ENCODE data around the gene THOC7.

Gene THOC7
- total RNA-seq: 20.6 to 21.3 reads per million in 2 donors

DNA sequence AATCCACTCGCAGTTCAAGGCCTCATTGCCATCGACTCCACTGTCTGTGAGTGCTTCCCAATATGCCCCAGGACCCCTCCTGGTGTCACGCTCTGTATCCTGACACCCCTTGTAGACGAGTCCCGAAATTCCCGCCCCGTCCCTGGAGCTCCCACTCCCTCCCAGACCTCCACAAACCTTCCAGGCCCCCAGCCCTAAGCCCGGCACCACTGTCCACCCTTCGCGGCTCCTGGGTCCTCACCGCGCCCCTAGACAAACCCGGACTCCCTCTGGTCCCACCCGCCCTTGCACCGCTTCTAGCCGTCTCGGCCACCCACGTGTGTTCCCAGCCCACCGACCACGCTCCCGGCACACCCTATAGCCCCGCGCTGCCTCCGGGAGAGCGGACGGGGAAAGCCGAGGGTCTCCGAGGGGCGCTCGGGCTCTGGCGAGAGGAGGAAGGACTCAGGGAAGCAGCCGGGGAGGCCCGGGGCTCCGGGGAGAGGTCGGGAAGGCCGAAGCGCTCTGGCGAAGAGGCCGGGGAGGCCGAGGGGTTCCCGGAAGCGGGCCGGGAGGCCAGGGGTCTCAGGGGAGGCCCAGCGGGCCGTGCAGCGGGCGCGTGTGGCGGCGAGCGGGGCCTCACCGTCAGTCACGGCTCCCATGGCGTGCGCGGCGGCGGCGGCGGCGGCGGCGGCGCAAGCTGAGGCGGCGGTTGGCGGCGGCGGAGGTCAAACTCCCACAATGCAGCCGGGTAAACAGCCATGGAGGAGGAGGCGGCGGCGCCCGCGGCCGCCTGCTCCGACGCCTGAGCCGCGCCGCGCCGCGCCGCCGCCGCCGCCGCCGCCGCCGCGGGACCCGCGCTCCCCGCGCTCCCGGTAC is at the start of gene THOC7, which contains the start of gene ATXN7:
Gene THOC7, minus strand, starts transcription at position 656 of the 858 bp plus-strand sequence. Its CDS starts 15 bp downstream, at position 641.
Gene ATXN7, plus strand, starts transcription at position 718 of the 858 bp plus-strand sequence. CDS start 48,732 bp downstream, outside the sequence.
- DNase-seq: peak; percentile 50 to 86 (median 67)

GRCh38 chr3:63912768-63913588 is 49.4 kb upstream of the THOC7 start:
- peak; percentile 19 to 75 (median 45) for DNase-seq

- DNase-seq: peak; percentile 65 to 85 (median 77)
These were observed 48.5 kb upstream of the THOC7 start, which contains the start of gene SCAANT1 for GRCh38 chr3:63911873-63912767. Gene SCAANT1 (minus strand): TSS chr3:63912383.

GRCh38 chr3:63911509-63911872 is 47.9 kb upstream of the THOC7 start:
- peak in 1 of 5 experiments; percentile 58 for DNase-seq

DNA sequence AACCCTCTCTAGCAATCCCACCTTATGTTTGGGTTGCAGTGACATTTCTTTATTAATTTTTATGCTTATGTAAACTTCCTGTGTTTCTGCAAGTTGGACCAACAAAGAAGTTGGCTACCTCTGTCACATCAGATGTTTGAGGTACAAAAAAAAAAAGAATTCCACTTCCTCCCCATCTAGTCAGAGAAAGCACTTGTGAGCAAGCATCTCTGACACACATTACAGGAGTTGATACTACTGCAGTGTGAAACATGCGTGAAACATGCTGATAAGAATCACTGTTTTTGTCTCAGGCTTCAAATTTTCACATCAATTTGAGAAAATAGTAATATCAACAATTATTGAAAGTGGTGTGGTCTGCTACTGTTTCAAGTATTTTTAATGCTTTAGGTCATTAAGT is 47.3 kb upstream of the THOC7 start:
- DNase-seq: peak in 2 of 5 experiments; percentile 55 to 87

DNA sequence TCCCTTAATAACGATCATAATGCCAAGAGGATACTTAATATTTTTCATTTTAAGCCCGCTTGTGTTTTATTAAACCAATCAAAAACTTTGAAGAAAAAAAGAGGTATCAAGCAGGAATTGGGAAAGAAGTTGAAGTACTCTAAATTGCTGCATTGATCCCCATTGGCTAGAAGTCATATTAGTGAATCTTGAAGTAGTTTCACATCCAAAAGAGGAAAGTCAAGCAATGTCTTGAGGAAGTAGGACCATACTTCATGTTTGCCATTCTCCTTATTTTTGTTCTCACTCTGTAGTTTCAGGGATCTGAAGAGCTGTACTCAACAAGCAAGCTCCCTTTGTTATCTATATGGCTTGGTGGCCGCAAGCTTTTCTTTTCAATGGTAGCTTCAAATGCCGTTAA is 46.4 kb upstream of the THOC7 start:
- no peak for DNase-seq

DNA sequence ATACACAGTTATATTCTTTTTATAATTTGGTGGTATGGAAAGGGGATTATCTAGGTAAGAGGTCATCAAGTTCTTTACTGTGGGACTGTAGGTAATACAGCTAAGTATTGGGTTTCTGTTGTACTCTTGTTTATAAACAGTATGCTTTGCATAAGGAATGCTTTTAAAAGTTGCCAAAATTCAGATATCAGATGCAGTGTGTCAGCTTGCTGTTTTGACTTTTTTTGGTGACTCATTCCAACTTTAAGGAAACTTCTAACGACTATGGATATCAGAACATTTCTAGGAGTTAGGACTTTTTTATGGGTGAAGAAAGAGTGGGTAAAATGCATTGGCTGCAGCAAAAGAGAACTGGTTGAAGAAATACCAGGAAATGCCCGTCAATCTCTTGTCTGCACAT is 45.8 kb upstream of the THOC7 start:
- DNase-seq: no peak

GRCh38 chr3:63908776-63909175 is 45.2 kb upstream of the THOC7 start:
- no peak for DNase-seq

DNA sequence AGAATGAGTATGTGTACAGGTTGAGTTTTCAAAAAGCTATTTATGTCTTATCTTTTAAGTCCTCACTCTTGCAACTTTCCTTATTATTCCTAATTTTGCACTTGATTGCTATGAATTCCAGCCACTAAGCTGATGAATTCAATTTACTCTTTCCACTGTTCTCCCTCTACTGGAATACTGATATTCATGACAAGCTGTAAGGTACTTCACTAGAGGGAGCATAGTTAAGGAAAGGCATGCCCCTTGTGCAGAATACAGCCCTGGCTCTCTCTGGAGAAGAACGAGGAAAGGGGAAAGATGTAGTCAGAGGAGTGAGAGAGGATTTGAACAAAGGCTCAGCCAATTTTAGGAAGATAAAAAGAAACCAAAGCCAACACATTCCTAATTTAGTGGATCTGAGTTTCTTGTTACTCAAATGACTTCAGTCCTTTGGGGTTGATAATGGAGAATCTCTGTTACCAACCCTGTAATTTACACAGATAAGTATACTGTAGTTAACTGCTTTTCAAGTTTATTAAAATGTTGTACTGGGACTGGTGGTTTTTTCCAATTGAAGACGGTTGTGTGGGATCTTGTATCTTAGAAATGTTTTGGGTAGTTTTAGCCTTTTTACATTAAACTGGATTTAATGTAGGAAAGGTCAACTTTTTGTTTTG is 44.6 kb upstream of the THOC7 start:
- no peak for DNase-seq

GRCh38 chr3:63905731-63906620 is 42.4 kb upstream of the THOC7 start:
- no peak for DNase-seq

- DNase-seq: peak in 1 of 5 experiments; percentile 9
These were observed 36.9 kb upstream of the THOC7 start for GRCh38 chr3:63900459-63900858.

- DNase-seq: peak in 1 of 5 experiments; percentile 31
These were observed 36.4 kb upstream of the THOC7 start for GRCh38 chr3:63900010-63900409.

GRCh38 chr3:63896332-63897030 is 32.9 kb upstream of the THOC7 start:
- DNase-seq: no peak

GRCh38 chr3:63895422-63896189 is 32.0 kb upstream of the THOC7 start:
- DNase-seq: no peak

- no peak for DNase-seq
These were observed 29.3 kb upstream of the THOC7 start for GRCh38 chr3:63892773-63893352.

DNA sequence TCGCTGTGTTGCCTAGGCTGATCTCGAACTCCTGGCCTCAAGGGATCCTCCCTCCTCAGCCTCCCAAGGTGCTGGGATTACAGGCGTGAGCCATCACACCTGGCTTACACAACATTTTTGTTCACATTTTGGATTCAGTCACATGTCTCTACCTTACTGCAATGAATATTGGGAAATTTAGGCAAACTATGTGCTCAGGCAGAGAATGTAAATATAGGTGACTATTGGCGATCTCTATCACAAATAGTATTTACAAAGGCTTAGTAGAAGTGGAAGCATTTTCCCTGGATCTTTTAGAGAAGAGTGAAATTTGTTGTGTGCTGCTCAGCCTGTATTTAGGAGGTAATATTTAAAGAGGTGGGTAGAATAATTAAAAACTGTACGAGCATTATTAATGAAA is 27.9 kb upstream of the THOC7 start:
- DNase-seq: no peak

DNA sequence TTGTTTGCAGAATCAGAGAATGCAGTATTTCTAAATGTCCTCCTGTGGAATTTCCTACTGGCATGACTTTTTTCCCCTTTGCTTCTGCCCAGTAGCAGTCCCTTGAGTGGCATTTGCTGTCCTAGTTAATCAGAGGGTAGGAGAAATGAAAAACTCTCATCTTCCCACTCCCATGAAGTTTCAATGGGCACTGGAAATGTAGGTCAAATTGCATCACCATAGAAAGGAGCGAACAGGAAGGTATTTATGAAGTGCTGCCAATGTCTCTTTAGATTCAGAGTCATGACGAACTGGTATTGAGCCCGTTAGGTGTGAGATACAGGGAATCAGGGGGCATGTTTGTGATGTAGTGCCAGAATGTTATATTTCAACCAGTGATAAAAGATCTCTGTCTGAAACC is 23.3 kb upstream of the THOC7 start:
- no peak for DNase-seq

DNA sequence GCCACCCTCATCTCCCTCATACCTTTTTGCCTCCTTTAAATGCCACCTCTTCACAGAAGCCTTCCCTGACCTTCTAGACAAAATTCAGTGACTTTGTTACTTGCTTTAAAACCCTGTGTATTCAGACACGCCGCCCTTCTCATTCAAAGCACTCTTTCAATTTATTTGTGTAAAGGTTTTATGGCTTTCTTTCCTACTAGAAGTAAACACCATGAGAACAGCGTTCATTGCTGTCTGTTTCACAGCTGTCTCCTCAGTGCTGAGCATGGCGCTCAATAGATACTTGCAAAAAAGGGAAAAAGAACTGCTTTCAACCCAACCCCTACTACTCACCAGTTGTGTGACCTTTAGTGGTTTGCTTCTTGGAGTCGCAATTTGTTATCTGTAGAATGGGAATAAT is 17.0 kb upstream of the THOC7 start:
- DNase-seq: no peak
